ENCODE measurements around the gene CAMK1. TPM values are rescaled to one million over a fixed set of nuclear protein-coding genes. Genes with fewer than 3 reads are reported as not detected.
"Not testable (repeated sequence)": the region's sequence is repeated elsewhere in the genome, so short reads cannot be mapped to it uniquely, and the experiment has no call there.

CAMK1 gene
- total RNA-seq, 1 donor from 2014 or later, result 16.5 TPM

DNA sequence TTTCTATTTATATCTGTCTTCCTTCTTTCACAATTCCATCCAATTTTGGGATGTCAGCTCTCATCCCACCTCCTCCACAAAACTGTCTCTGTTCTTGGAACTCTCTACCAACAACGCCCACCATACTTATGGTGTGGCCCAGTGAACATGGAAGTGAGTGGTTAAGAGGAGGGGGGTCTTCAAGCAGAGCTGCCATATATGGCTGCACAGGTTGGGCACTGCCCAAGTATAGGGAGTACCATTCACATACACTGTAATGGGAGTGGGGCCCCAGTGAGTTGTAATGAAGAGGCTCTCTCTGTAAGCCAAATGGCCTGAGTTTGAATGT, 7.9 kb upstream of the CAMK1 start:
- DNase-seq (ENCODE audit: extremely low read depth, low read depth, low spot score), result no peak

DNA sequence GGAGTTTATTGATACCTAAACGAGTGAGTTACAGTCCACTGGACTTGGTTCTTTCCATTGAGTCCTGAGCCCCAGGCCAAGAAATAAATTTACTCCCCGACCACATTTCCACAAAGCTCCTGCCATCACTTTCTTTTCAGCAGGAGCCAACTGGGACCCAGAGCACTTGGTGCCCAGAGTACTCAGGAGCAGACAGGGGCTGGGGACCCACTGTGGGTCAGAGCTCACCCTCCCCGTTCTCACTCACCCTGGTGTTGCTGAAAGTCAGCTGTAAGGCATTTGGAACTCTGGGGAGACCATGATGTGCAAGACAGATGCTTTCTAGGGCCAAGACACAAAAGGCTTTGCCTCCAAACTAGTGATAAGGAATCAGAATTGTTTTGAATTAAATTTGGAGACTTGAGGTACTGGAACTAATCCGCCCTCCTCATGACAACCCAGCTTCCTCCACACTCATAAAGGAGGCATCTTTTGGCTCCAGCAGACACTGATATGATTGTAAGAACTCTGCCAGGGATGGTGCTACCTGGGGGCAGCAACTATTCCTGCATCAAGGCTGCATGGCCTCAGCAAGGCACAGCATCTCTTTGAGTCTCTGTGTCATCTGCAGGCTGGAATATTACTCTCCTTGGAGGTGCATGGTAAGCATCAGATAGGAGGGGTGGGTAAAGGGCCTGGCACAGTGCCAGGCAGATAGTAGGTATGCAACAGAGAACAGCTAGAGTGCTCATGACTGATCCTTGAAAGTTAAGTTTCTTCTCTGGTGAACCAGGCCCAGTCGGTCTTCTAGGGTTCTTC, 7.3 kb upstream of the CAMK1 start:
- DNase-seq (ENCODE audit: extremely low read depth, low read depth, low spot score), result no peak

DNA sequence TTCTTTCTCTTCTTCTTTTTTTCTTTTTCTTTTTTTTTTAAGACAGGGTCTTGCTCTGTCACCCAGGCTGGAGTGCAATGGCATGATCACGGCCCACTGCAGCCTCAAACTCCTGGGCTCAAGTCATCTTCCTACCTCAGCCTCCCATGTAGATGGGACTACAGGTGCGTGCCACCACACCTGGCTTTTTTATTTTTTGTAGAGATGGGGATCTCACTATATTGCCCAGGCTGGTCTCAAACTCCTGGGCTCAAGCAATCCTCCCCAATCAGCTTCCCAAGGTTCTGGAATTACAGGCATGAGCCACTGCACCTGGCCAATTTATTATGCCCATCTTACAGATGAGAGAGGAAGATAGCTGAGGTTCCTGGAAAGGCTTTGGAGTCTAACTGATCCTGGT, 1.3 kb upstream of the CAMK1 start:
- DNase-seq (ENCODE audit: extremely low read depth, low read depth, low spot score), result not testable (repeated sequence)

DNA sequence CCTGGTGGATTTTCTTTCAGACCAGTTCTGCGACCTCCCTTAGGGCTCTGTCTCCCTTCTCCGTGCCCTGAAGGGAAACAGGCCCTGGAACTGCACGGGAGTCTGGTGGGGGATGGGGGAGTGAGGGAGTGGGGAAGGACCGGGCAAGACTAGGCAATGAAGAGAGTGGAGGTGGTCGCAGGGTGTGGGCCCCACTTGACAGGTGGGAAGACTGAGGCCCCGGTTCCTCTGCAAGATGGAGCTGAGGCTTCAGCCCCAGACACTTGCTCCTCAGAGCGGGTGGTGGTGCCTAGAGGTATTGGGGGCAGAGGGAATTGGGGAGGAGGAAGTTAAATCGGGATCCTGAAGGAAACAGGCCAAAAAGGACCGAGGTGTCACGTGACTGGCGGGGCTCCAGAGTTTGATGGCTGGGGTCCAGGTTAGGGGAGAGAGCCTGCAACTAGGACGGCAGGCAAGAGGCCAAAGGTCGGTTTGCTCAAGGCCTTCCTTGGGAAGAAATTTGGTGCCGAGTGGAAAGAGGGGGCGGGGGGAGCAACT, 597 bp upstream of the CAMK1 start:
- no peak for DNase-seq (ENCODE audit: extremely low read depth, low read depth, low spot score)

DNA sequence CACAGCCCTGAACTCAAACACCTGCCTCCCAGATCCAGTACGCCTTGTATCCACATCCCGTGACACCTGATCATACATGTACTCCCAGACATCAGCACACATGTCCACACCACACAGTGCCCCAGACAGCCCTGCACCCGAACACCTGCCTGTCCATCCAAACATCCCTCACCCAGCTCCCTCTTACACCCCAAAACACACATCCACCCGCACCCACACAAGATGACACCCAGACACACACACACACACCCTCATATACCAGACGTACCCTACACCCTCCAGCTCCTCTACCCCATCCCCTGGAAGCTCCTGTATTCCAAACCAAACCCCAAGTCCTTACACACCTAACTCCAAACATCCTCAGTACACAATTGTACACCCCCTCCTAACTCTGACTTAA, 735 bp downstream of the CAMK1 start:
- DNase-seq (ENCODE audit: extremely low read depth, low read depth, low spot score), result no peak

DNA sequence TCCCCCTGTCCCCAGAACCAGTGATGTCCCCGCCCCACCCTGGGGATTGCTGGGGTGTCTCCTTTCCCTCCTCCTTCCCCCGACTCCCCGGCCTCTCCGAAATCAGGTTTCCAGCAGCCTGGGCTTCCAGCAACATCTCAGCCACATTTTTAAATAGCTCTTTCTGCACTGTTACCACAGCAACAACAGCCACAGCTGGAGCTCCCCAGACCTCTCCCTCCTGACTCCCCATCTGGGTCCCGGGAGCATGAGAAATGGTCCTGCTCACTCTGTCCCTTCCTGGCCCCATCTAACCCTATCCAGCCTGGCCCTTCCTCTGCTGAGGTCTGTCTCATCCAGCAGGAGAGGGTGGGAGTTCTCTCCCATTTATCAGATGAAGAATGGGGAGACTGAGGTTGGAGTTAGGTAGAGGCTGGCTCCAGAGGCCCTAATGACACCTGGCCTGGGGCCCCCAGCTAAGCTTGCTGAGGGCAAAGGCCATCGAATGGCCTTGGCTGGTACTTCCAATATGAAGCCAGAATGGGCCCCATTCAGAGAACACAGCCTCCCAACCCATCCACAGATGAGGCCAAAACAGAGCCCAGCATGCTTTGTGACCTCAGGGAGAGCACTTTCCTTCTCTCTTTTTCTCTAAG, 1.5 kb downstream of the CAMK1 start:
- no peak for DNase-seq (ENCODE audit: extremely low read depth, low read depth, low spot score)

DNA sequence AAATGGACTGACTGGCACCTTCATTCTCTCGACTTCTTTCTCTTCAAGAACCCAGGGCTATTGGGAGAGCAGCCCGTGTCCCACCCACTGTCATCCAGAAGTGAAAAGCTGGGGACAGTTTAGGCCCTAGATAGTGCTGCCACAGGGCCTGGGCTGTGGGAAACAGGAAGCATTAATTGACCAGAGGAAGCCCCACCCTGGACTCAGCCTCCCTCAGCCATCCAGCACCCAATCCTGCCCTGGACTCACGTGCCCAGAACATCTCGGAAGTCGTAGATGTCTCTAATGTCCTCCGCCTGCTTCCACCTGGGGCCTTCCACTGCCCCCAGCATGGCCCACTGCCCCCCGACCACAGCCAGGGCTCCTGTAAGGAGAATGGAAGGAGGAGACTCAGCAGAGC, 2.3 kb downstream of the CAMK1 start:
- DNase-seq (ENCODE audit: extremely low read depth, low read depth, low spot score), result no peak

DNA sequence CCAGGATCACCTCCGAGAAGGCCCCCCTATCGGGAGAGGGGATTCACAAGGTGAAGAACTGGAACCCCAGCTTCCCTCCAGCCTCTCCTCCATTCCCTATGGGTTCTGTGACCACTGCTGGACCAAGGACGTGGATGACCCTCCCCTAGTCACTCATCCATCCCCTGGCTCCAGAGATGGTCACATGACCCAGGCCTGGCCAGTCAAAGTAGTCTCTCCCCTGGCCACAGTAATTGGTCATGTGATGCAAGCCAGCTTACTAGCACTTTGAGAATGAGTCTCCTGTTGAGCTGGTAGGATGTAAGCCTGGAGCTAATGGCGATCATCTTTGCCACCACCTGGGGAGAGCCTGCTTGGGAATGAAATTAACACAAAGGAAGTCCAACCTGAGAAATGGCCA, 3.9 kb downstream of the CAMK1 start:
- DNase-seq (ENCODE audit: extremely low read depth, low read depth, low spot score), result no peak

DNA sequence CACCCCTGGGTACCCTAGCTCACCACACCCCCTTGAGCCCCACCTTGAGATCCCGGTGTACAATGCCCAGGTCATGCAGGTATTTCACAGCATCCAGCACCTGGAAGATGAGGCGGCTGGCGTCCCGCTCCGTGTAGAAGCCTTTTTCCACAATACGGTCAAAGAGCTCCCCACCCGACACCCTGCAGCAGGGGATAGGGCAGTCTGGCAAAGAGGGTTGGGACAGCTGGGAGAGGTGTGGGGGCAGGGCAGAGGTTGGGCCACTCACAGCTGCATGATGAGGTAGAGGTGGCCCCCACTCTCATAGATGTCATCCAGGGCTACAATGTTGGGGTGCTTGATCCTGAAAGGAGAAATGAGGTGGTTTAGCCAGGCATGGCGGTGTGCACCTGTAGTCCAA, 6.9 kb downstream of the CAMK1 start:
- no peak for DNase-seq (ENCODE audit: extremely low read depth, low read depth, low spot score)

DNA sequence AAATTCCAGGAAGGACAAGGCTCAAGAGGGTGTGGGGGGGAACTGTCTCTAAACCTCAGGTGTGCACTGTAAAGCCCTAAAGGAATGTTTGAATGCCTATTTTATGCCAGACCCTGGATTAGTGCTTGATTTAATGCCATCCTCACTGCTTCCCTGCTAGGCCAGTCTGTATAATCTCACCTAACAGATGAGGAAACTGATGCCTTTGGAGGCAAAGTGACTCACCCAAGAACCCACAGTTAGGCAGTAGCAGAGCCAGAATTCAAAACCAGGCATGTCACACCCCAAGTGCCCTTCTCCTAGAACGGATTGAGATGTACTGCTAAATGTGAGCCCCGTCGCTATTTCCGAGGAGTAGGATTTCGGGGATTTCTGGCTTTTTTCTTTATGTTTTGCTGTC, 7.8 kb downstream of the CAMK1 start:
- no peak for DNase-seq (ENCODE audit: extremely low read depth, low read depth, low spot score)

DNA sequence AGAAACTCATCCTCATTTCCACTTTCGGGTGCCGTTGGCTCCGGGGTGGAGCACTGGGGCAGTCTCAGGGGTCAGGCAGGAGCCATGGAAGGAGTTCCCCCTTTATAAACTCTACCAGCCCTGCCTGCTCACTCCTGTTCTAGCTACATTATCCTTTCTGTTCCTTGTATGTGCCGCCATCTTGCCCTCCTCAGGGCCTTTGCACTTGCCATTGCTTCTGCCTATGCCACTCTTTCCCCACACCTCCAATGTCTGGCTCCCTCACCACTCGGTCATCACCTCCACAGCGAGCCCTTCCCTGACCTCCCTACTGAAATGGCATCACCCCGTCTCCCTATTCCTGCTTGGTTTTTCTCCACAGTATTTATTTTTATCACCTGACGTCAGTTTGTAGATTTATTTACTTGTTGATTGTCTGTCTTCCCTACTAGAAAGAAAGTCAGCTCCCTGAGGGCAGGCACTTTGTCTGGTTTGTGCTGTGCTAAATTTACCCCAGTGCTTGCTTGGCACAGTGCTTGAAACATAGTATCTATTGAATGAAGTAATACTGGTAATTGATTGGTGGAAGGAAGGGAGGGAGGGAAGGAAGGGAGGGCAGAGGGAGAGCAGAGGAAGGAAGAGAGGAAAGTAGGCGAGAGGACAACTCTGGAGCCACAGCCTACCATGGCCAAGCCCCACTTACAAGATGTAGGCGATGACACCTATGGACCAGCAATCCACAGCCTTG, 8.8 kb downstream of the CAMK1 start:
- no peak for DNase-seq (ENCODE audit: extremely low read depth, low read depth, low spot score)

DNA sequence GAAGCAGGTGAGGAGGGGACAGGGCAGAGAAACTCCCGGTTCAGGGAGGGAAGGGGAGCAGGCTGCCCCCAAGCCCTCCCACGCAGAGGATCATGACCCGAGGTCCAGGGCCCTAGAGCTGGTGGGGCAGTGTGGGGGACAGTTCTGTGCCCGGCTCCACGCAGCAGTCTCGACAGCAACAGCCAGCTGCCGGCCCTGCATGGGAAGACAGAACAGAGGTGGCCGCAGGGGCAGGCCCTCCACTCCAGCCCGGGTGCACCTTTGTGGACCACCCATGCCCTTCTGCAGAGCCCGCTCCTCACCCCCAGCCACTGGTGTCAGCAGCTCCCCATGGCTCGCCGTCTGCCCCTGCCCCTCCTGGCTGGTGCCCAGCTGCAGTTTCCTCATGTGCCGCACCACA, 12.3 kb downstream of the CAMK1 start:
- DNase-seq (ENCODE audit: extremely low read depth, low read depth, low spot score), result no peak

DNA sequence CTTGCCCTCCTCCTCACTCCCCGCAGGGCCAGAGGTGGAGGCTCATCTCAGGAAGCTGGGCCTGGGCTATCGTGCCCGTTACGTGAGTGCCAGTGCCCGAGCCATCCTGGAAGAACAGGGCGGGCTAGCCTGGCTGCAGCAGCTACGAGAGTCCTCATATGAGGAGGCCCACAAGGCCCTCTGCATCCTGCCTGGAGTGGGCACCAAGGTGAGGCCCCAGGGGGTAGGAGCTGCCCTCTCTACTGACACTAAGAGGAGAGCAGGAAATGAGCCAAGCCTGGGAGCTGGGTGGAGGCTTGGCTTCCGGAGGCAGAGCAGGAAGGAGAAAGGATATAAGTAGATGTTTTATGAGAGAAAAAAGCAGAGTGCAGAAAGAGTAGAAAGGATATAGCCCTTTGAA, 15.1 kb downstream of the CAMK1 start:
- no peak for DNase-seq (ENCODE audit: extremely low read depth, low read depth, low spot score)

DNA sequence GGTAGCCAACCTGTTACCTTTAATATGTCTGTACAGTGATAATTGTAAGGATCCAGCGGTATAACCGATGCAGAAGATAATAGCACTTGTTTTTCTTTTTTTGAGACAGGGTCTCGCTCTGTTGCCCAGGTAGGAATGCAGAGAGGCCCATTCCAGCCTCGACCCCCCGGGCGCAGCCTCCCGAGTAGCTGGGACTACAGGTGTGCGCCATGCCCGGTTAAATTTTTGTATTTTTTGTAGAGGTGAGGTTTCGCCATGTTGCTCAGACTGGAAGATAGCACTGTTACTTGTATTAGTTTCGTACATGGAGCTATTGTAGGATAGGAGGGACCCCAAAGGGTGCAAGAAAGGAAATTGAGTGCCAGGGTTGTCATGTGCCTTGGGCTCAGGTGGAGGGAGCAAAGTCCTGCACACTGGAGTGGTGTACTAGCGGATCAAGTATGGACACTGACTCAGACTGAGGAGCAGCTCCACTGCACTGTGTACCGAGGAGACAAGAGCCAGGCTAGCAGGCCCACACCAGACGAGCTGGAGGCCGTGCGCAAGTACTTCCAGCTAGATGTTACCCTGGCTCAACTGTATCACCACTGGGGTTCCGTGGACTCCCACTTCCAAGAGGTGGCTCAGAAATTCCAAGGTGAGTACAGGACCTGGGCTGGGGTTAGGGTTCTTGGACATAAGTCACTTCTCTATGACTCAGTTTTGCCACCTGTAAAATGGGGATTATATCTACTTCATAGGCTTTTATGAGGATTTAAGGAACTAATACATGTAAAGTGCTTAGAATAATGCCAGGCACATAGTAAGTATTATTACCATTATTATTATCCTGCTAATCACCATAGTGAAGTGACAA, 19.0 kb downstream of the CAMK1 start:
- no peak for DNase-seq (ENCODE audit: extremely low read depth, low read depth, low spot score)

DNA sequence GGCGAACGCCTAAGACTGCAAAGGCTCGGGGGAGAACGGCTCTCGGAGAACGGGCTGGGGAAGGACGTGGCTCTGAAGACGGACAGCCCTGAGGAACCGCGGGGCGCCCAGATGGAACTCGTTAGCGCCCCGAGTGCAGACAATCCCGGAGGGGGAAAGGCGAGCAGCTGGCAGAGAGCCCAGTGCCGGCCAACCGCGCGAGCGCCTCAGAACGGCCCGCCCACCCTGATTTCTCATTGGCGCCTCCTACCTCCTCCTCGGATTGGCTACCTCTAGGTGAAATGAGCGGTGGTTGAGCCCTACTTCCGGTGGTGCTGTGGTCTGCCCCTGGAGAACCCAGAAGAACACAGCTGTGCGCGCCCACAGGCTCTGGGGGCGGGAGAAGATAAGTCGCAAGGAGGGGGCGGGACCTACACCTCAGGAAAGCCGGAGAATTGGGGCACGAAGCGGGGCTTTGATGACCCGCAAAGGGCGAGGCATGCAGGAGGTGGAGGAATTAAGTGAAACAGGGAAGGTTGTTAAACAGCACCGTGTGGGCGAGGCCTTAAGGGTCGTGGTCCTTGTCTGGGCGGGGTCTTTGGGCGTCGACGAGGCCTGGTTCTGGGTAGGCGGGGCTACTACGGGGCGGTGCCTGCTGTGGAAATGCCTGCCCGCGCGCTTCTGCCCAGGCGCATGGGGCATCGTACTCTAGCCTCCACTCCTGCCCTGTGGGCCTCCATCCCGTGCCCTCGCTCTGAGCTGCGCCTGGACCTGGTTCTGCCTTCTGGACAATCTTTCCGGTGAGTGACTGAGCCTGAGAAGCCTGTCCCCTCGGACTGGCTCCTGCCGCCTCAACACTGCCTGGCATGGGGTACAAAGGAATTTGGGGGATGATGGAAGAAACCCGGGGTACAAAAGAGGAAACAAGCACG, 19.8 kb downstream of the CAMK1 start, which contains the start of gene OGG1:
Gene OGG1, plus strand, starts transcription at position 308 of the 911 bp plus-strand sequence. Its CDS starts 335 bp downstream, at position 643.
- DNase-seq (ENCODE audit: extremely low read depth, low read depth, low spot score), result peak; percentile 88

DNA sequence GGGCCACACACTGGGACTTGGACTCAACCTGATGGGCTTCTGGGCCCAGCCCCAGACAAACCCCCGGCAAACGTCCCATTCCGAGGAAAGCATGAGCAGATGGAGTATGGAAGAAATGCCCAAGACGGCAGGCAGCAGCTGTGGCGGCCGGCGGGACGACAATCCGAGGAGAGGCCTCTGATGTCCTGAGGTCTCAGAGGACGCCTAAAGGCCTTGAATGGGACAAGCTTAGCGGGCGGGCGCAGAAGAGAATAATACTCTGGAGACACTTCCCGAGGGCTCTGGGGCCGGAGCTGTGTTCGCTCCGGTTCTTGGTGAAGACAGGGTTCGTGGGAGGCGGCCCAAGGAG, 20.5 kb downstream of the CAMK1 start:
- DNase-seq (ENCODE audit: extremely low read depth, low read depth, low spot score), result no peak

DNA sequence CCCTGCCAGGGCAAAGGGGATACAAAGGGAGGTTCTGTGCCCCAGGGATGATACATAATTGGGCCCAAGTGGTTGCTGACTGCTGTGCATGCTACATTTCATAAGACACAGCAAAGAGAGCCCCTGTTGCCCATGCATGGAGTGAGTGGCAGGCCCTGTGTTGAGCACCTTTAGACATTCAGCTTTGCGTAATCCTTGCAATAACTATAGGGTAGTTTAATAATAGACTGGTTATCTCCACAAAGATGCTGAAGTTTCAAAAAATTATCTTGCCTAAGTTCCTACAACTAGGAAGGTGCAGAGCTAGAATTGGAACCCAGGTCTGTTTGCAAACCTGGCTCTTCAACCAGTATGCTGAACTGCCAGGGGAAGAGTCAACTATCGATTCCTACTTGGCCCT, 21.7 kb downstream of the CAMK1 start:
- no peak for DNase-seq (ENCODE audit: extremely low read depth, low read depth, low spot score)

DNA sequence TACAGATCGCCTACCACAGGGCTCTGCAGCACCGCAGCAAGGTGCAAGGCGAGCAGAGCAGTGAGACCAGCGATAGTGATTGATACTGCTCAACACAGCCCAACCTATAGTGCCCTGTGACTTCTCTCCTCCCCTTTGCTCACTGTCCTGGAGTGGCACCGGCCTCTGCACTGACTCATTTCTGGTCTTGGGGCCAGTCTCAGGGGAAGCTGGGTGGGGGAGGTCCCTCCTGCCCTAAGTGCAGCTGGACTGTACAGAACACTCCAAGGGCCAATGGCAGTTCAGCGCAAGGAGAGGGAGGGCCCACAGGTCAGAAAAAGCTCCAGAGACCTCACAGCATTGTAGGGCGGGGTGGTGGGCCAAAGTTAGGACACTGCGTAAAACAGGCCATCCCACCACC, 22.5 kb downstream of the CAMK1 start:
- DNase-seq (ENCODE audit: extremely low read depth, low read depth, low spot score), result no peak

DNA sequence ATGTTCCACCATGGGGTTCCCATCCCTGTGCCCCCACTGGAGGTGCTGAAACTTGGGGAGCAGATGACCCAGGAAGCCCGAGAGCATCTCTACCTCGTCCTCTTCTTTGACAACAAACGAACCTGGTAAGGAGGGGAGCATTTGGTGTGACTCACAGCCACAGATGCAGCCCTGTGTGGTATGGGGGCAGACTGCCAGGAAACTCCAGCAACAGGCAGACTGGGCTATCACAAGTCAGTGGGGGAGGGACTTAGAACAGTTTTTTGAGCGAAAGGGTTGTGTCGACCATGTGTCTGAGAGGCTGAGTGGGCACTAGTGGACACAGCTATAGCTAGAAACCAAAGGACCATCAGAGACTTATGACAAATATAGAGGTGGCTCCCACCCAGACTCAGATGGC, 23.4 kb downstream of the CAMK1 start:
- no peak for DNase-seq (ENCODE audit: extremely low read depth, low read depth, low spot score)

DNA sequence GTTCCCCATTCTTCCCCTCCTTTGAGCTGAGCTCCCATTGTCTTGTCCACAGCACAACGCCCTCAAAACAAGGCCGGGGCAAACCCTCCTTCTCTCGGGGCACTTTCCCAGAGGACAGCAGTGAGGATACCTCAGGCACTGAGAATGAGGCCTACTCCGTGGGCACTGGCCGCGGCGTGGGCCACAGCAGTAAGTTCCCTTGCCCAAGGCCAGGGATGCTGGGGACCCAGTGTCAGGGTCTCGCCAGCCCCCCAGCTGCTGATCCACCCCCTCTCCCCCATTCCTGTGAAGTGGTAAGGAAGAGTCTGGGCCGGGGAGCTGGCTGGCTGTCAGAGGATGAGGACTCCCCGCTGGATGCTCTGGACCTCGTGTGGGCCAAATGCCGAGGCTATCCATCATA, 24.2 kb downstream of the CAMK1 start:
- DNase-seq (ENCODE audit: extremely low read depth, low read depth, low spot score), result no peak

Measured in glomerular endothelial cell (primary cell).